BE2C (cell line): Measurements from ENCODE around the gene ARAF.

Experiments
- DNase-seq: peaks from one replicate; pipeline ENCODE4 v3.0.0-alpha.2; 2020
- H3K27me3 ChIP-seq: fragments of 250-450 bp; sonication (Bioruptor Pico); 2 replicates; pipeline ENCODE4 v1.5.1; 2020; ENCODE audit warnings: mild to moderate bottlenecking
- H3K36me3 ChIP-seq: fragments of 250-450 bp; sonication (Bioruptor Pico); 2 replicates; pipeline ENCODE4 v1.5.1; 2020; ENCODE audit warnings: mild to moderate bottlenecking
- H3K4me1 ChIP-seq: fragments of 250-450 bp; sonication (Bioruptor Pico); 2 replicates; pipeline ENCODE4 v1.5.1; 2020
- H3K4me3 ChIP-seq: 2 replicates; pipeline ENCODE4 v1.5.1; 2011; ENCODE audit warnings: low read depth, low read length
- H3K9me3 ChIP-seq: fragments of 250-450 bp; sonication (Bioruptor Pico); 2 replicates; pipeline ENCODE4 v1.5.1; 2020
- CTCF ChIP-seq: IDR thresholded peaks from 2 replicates; pipeline ENCODE4 v1.5.1; 2012; ENCODE audit warnings: mild to moderate bottlenecking, low read depth, low read length

ARAF gene

GRCh38 chrX:47587091-47587891 lies 26.3 kb downstream of the ARAF start:
- TF ChIP-seq CTCF, result no peak
- no peaks in the 10 kb centered on the region for H3K9me3 ChIP-seq
- H3K4me1 ChIP-seq, result no peaks in the 10 kb centered on the region
- no peak overlapping the region for H3K4me3 ChIP-seq
- no peaks in the 10 kb centered on the region for H3K36me3 ChIP-seq
- no peak for DNase-seq
- no peaks in the 10 kb centered on the region for H3K27me3 ChIP-seq

- no peak for DNase-seq
- no peak for TF ChIP-seq CTCF
- no peaks in the 10 kb centered on the region for H3K27me3 ChIP-seq
- no peak overlapping the region for H3K4me3 ChIP-seq
- H3K9me3 ChIP-seq, result no peaks in the 10 kb centered on the region
- H3K36me3 ChIP-seq, result no peaks in the 10 kb centered on the region
- no peaks in the 10 kb centered on the region for H3K4me1 ChIP-seq
Measured at GRCh38 chrX:47587906-47588735, 27.1 kb downstream of the ARAF start.

DNA sequence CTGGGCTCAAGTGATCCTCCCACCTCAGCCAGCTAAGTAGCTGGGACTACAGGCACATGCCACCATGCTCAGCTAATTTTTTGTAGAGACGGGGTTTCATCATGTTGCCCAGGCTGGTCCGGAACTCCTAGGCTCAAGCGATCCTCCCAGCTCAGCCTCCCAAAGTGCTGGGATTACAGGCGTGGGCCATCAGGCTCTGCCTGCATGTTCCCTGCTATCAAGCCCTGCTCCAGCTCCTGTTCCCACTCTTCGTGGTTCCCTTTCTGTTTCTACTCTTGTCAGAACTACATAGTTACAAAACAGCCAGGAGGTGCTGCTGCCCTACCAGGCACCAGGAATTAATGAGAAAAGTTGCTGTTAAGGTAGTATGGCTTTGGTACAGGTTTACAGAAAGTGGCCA lies 30.0 kb downstream of the ARAF start:
- H3K36me3 ChIP-seq, result no peaks in the 10 kb centered on the region
- TF ChIP-seq CTCF, result no peak
- no peaks in the 10 kb centered on the region for H3K4me1 ChIP-seq
- no peak for DNase-seq
- H3K27me3 ChIP-seq, result no peaks in the 10 kb centered on the region
- H3K4me3 ChIP-seq, result no peak overlapping the region
- H3K9me3 ChIP-seq, result no peaks in the 10 kb centered on the region

- no peak for DNase-seq
- Histone ChIP-seq H3K9me3 (no peaks in the 10 kb centered on the region), H3K4me3 (no peak overlapping the region), H3K36me3 (no peaks in the 10 kb centered on the region), H3K27me3 (no peaks in the 10 kb centered on the region), H3K4me1 (no peaks in the 10 kb centered on the region)
- no peak for TF ChIP-seq CTCF
Measured at GRCh38 chrX:47593522-47593921, 32.5 kb downstream of the ARAF start.

DNA sequence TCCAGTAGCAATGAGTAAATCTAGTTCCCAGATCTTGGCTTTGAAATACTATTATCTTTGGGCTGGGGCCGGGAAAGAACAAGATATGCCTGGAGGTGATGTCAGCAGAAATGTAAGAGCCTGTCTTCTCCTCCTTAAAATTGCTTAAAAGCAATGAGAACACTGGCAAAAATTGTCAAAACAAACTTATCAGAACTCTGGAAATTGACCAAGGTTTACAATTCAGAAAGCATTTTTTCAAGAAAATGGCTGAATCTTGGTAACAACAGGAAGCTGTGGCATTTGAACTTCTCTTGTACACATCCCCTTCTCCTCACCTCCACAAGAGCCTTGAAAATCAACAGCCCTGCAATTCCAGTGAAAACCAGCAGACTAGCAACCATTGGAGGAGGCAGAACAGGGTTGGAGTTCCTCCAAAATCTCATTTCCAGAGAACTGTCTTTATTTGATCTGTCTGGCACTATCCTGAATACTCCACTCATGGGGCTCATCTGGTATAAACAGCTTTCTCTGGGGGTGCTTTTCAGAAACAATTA lies 34.8 kb downstream of the ARAF start:
- H3K4me3 ChIP-seq, result no peak overlapping the region
- H3K36me3 ChIP-seq, result no peaks in the 10 kb centered on the region
- TF ChIP-seq CTCF, result no peak
- no peaks in the 10 kb centered on the region for H3K27me3 ChIP-seq
- H3K9me3 ChIP-seq, result no peaks in the 10 kb centered on the region
- H3K4me1 ChIP-seq, result no peaks in the 10 kb centered on the region
- no peak for DNase-seq
